ENCODE data around the gene EOLA2. TPM values are rescaled to one million over a fixed set of nuclear protein-coding genes. Genes with fewer than 3 reads are reported as not detected.
"Not testable (repeated sequence)": the region's sequence is repeated elsewhere in the genome, so short reads cannot be mapped to it uniquely, and the experiment has no call there.

The EOLA2 gene
- total RNA-seq, 4 donors from 2014 or later: 16.2 to 42.7 (median 24.0) TPM

GRCh38 chrX:149939905-149940673 lies 1.8 kb upstream of the EOLA2 start:
- TF ChIP-seq CTCF (IDR thresholded peaks at IDR 0.05): no peak
- DNase-seq (ENCODE audit: low spot score) (peak; percentile 71), ATAC-seq (ENCODE audit: low FRiP score) (peak; percentile 76)

- ATAC-seq (ENCODE audit: low FRiP score) (peak; percentile 37), DNase-seq (ENCODE audit: low spot score) (no peak)
- TF ChIP-seq CTCF (IDR thresholded peaks at IDR 0.05): no peak
Observed at GRCh38 chrX:149939655-149939904, 1.3 kb upstream of the EOLA2 start.

- ATAC-seq (ENCODE audit: low FRiP score) (peak; percentile 38), DNase-seq (ENCODE audit: low spot score) (peak; percentile 71)
- no peak for TF ChIP-seq CTCF (IDR thresholded peaks at IDR 0.05)
Observed at GRCh38 chrX:149938881-149939654, 777 bp upstream of the EOLA2 start.

- peak; percentile 6 for ATAC-seq (ENCODE audit: low FRiP score)
- no peak for TF ChIP-seq CTCF (IDR thresholded peaks at IDR 0.05)
- DNase-seq (ENCODE audit: low spot score): no peak
Observed at GRCh38 chrX:149937871-149938426, 342 bp downstream of the EOLA2 start.

GRCh38 chrX:149937328-149937727 lies 963 bp downstream of the EOLA2 start:
- not testable (repeated sequence) for DNase-seq (ENCODE audit: low spot score); ATAC-seq (ENCODE audit: low FRiP score)

GRCh38 chrX:149933547-149933946 lies 4.7 kb downstream of the EOLA2 start:
- not testable (repeated sequence) for DNase-seq (ENCODE audit: low spot score)

GRCh38 chrX:149932970-149933369 lies 5.3 kb downstream of the EOLA2 start:
- ATAC-seq (ENCODE audit: low FRiP score); DNase-seq (ENCODE audit: low spot score): not testable (repeated sequence)

More at GRCh38 chrX:149933547-149933946, 4.7 kb downstream of the EOLA2 start:
- not testable (repeated sequence) for ATAC-seq (ENCODE audit: low FRiP score)

GRCh38 chrX:149932150-149932549 lies 6.1 kb downstream of the EOLA2 start:
- not testable (repeated sequence) for ATAC-seq (ENCODE audit: low FRiP score); DNase-seq (ENCODE audit: low spot score)

GRCh38 chrX:149931355-149931754 lies 6.9 kb downstream of the EOLA2 start:
- DNase-seq (ENCODE audit: low spot score); ATAC-seq (ENCODE audit: low FRiP score): not testable (repeated sequence)

GRCh38 chrX:149929400-149929799 lies 8.9 kb downstream of the EOLA2 start, which contains the start of gene HSFX4:
Gene HSFX4, plus strand, starts transcription at chrX:149929573. Its CDS starts 72 bp downstream, at chrX:149929645.
- DNase-seq (ENCODE audit: low spot score); ATAC-seq (ENCODE audit: low FRiP score): not testable (repeated sequence)

GRCh38 chrX:149928635-149929034 lies 9.7 kb downstream of the EOLA2 start:
- not testable (repeated sequence) for DNase-seq (ENCODE audit: low spot score); ATAC-seq (ENCODE audit: low FRiP score)

- ATAC-seq (ENCODE audit: low FRiP score); DNase-seq (ENCODE audit: low spot score): not testable (repeated sequence)
Observed at GRCh38 chrX:149927964-149928258, 10.4 kb downstream of the EOLA2 start.

GRCh38 chrX:149927245-149927963 lies 10.9 kb downstream of the EOLA2 start:
- not testable (repeated sequence) for DNase-seq (ENCODE audit: low spot score); ATAC-seq (ENCODE audit: low FRiP score)

- ATAC-seq (ENCODE audit: low FRiP score); DNase-seq (ENCODE audit: low spot score): not testable (repeated sequence)
Observed at GRCh38 chrX:149924434-149924833, 13.9 kb downstream of the EOLA2 start.
